Medulla oblongata (tissue), 1 donor: ENCODE results near the gene CUZD1.

Experiments used
- DNase-seq: peaks from one replicate; pipeline ENCODE4 v3.0.0-alpha.2; 2015; ENCODE audit errors: extremely low spot score

Gene CUZD1

DNA sequence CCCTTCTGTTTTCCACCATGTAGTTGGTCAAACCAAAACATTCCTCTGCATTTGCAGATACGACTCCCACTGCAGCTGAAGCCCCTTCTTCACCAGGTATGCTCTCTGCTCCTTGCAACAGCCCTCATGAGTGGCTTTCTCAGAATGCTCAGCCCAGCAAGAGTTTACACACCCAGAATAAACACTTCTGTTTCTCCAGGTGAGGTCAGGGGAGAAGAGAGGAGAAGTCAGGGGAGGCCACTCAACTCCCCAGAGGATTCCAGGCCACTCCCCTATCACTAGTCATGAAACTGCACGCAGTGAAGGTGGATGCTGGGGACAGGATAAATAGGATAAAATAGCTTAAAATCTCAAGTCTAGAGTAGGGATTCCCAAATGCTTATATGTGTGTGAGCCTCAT, 31.2 kb downstream of the CUZD1 start:
- DNase-seq, result no peak

DNA sequence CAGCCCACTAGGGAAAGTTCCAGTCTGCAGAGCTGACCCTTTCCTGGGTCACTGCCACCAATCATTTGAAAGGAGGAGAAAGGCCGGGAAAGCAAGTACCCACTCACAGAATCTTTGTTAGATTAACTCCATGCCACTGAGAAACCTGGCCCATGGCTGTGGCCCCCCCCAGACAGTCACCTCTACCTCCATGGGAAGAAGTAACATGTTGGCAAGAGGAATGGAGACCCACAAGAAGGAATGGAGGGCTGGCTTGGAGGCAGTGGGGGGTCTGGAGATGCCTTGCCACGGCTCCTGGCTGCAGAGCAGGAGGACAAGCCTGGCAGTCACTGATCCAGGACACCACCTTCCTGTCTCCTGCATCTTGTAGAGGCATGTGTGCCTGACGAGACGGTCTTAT, 32.9 kb downstream of the CUZD1 start:
- DNase-seq, result no peak

DNA sequence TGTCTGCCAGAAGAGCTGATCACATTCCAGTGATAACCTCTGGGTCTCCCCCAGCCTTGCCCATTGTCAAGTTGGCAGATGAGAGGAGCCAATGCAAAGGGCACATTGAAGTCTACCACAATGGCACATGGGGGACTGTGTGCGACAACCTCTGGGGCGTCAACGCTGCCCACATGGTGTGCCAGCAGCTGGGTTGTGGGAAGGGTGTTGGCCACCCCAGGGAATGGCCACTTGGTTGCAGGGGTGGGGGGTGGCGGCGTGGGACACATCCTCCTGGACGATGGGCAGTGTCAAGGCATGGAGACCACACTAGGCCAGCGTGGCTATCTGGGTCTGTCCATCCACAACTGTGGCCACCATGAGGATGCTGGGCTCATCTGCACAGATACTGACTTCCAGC, 43.4 kb downstream of the CUZD1 start:
- no peak for DNase-seq

DNA sequence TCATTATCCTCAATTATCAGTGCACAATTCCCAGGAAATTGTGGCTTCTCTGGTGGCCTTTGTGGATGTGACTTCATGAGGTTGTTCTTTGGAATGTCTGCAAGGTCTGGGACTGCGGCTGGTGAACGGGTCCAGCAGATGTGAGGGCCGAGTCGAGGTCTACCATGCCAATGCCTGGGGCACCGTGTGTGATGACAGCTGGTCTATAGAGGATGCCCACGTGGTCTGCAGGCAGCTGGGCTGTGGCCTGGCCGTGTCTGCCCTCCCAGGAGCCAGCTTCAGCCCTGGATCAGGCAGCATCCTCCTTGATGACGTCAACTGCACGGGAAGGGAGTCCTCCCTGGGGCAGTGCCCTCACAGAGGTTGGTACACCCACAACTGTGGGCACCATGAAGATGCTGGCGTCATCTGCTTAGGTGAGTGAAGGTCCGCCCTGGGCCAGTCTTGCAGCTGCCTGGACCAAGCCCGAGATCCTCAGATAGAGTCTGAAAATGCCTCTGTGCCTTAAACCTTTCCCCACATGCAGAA, 46.9 kb downstream of the CUZD1 start:
- DNase-seq, result no peak

DNA sequence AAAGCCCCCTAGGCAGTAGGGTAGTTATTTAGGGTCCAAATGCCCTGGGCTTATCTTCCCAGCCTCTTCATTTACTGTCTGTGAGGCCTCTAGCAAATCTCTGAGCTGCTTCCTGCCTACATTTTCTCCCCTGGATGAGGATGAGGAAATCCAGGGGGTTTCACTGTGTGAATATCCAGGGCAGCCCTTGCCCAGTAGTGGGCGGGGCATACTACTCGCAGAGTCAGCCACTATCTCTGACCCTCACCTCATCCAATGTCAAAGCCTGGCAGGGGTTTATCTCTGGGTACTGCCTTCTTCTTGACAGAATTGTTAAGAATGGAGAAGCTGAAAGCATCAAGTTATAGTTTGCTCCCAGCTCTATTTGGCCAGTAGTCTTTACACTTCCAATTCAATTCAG, 48.9 kb downstream of the CUZD1 start:
- DNase-seq, result no peak

DNA sequence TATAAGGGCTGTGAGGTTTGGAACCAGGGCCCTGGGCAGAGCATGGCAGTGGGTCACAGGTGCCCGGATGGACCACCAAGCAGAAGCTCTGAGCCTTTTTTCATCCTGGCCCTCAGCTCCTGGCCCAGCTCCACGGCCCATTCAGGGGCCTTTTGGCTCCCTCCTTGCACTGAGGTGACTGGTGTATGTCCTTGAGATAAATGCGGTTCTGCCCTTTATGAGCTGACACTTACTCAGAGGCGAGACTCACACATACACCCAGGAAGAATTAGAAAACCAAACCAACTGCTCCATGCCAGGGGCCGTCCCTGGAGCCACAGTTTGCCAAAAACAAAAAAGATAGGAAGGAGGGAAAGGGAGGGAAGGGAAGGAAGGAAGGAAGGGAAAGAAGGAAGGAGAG, 49.7 kb downstream of the CUZD1 start:
- no peak for DNase-seq

DNA sequence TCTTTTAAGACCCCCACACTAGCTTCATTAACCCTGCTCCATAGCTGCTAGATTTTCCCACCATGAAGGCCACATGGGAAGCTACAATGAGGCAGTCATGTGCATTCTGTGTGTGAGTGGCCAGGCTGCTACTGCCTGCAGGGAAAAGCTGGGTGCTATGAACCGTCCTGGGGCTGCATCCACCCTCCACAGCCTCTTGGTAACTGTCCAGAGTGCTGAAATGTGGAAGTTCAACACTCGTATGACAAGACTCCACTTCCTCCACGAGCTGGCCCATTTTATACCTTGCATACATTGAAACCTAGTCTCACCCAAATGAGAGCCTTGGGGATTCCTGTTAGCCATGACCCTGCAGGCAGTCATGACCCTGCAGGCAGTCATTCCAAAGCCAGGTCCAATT, 59.4 kb downstream of the CUZD1 start:
- peak; percentile 40 for DNase-seq

DNA sequence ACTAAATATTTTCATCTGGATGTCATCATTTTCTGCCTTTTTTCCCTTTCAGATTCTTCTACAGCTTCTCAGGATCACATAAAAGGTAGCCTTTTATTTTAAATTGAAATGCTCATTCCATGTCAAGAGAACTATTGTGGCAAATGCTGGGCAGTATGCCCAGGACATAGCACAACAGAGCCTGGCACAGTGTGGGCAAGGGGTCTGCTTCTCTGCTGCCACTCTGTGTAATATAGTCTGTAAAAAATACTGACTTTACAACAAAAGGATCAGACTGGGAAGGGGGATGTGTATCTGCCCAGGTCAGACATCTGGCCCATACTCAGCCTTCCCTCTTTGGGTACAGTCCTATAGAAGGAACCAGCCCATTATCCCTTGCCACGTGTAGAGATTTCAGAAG, 62.7 kb downstream of the CUZD1 start:
- peak; percentile 84 for DNase-seq
